CD4-positive, alpha-beta T cell treated with Interleukin-6 at 100 ng/mL for 8 hours (primary cell): ENCODE results near the gene OR1A2.
"Not testable (repeated sequence)": the region's sequence is repeated elsewhere in the genome, so short reads cannot be mapped to it uniquely, and the experiment has no call there.

Source experiments
- DNase-seq: peaks from one replicate; pipeline ENCODE4 v3.0.0-alpha.2; 2020; ENCODE audit warnings: mixed read lengths, low spot score

The OR1A2 gene

GRCh38 chr17:3197219-3197618, at the start of gene OR1A2:
OR1A2 (plus strand) TSS chr17:3197519; CDS start chr17:3197519, 0 bp downstream.
- no peak for DNase-seq

GRCh38 chr17:3157218-3157617, 40.1 kb upstream of the OR1A2 start:
- DNase-seq, result no peak

DNA sequence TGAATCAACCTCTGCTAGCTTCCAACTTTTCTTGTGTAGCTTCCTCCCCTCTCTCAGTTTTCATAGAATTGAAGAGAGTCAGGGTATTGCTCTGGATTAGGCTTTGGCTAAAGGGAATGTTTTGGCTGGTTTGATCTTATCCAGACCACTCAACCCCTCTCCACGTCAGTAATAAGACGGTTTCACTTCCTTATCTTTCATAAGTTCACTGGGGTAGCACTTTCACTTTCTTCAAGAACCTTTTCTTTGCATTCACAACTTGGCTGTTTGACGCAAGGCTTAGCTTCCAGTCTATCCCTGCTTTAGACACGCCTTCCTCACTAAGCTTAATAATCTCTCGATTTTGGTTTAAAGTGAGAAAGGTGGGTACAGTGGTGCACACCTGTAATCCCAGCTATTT, 29.7 kb upstream of the OR1A2 start:
- DNase-seq, result no peak

DNA sequence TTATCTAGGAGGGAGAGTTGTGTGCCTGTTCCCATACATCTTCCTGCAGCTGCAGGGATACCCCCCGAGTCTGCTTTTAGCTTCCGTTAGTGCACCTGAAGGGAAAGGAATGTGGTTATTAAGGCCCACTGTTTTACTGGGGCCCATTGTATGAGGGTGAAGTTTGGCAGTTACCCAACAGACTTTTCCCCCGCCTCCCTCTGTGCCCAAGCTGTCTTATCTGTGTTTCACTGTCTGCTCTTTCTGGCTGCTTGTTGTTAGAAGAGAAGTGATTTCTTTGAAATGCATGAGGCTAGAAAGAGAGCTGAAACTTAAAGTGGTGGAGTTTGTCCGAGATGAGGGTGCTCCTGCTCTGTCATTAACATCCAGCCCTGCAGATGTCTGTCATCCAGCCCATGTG, 7.4 kb upstream of the OR1A2 start:
- no peak for DNase-seq

DNA sequence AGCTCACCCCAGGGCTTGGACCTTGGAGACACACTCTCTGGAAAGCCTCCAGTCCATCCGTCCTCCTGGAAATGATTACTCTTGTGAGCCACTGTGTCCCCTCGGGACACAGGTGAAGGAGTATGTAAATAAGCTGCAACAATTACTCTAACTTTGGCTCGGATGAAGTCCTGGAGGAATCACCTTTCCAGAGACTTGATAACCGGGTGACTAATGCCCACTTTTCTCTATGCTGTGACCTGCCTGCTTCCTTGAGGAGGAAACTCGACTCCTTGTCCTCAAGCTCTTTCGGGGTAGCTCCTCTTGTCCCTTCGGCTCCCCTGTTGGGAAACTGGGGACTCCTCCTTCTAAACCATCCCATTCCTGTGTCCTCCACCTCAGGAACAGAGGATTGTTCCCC, 10.0 kb downstream of the OR1A2 start, which contains the start of gene OR1A1:
TSS of gene OR1A1 (plus strand) at position 301 of the 400 bp plus-strand sequence. CDS start 7,954 bp downstream, outside the sequence.
- no peak for DNase-seq

DNA sequence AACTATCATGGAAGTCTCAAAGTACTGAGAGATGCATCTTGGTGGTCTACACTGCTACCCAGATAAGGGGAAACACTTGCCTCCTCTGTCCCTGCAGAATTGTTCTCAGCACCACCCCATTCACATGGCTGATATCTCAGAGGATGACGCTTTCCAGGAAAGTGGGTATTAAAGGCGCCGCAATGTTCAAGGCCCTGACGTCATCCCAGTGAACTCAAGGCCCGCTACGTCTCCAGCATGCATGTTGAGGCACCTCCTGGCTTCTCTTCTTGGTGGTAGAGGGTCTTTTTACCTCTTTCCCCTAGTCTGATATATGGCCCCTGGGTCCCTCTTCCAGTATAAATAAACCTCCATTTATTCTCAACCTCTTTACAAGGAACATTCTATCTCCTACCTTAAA, 11.2 kb downstream of the OR1A2 start:
- DNase-seq, result no peak

DNA sequence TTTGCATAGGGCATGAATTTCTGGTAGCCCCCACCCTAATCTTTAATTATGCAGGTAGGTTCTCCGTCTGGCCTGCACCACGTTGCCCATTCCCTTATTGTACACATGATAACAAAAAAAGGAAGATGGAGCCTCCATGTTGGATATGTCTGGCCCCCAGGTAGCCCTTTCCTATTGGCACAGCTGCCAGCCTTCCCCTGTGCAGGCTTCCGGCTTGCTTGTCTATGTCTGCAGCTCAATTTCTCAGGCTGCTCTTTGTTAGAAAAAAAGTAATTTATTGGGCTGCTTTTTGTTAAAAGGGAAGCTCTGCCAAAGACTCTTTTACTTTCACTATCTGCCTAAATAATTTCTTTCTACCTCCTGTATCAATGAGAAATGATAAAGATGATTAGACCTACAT, 15.7 kb downstream of the OR1A2 start:
- DNase-seq, result no peak

GRCh38 chr17:3213587-3213986, 16.3 kb downstream of the OR1A2 start:
- no peak for DNase-seq

GRCh38 chr17:3219978-3220377, 22.7 kb downstream of the OR1A2 start:
- DNase-seq, result not testable (repeated sequence)

- DNase-seq, result no peak
These were observed 24.5 kb downstream of the OR1A2 start for GRCh38 chr17:3221850-3222249.

DNA sequence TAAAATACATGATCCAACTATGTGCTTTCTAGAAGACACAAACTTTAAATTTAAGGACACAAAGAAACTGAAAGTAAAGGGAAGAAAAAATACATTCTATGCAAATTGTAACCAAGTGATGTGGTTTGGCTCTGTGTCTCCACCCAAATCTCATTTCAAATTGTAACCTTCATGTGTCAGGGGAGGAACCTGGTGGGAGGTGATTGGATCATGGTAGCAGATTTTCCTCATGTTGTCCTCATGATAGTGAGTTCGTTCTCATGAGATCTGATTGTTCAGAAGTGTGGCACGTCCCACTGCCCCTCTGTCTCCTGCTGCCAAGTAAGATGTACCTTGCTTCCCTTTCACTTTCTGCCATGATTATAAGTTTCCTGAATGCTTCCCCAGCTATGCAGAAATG, 25.2 kb downstream of the OR1A2 start:
- no peak for DNase-seq

DNA sequence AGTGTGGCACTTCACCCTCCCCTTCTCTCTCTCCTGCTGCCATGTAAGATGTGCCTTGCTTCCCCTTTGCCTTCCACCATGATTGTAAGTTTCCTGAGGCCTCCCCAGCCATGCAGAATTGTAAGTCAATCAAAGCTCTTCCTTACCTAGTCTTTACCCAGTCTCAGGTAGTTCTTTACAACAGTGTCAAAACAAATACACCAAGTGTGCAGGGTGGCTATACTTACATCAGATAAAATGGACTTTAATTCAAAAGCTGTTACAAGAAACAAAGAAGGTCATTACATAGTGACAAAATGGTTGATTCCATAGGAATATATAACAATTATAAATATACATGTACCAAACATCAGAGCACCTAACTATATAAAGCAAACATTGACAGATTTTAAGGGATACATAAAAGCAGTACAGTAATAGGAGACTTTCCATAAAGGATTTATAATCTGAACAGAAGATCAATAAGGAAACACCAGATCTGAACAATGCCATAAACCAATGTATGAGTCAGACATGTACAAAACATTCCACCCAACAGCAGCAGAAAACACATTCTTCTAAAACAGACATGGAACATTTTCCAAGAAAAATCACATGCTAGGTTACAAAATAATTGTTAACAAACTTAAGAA, 27.5 kb downstream of the OR1A2 start:
- not testable (repeated sequence) for DNase-seq

GRCh38 chr17:3232300-3232699, 35.0 kb downstream of the OR1A2 start:
- DNase-seq, result not testable (repeated sequence)

- not testable (repeated sequence) for DNase-seq
These were observed 41.4 kb downstream of the OR1A2 start for GRCh38 chr17:3238685-3239084.

DNA sequence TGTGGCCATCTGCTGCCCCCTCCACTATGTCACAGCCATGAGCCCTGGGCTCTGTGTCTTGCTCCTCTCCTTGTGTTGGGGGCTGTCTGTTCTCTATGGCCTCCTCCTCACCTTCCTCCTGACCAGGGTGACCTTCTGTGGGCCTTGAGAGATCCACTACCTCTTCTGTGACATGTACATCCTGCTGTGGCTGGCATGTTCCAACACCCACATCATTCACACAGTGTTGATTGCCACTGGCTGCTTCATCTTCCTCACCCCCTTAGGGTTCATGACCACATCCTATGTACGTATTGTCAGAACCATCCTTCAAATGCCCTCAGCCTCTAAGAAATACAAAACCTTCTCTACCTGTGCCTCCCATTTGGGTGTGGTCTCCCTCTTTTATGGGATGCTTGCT, 43.7 kb downstream of the OR1A2 start:
- DNase-seq, result not testable (repeated sequence)

GRCh38 chr17:3244841-3245240, 47.5 kb downstream of the OR1A2 start:
- not testable (repeated sequence) for DNase-seq
